GM12878 (cell line): ENCODE results near the gene FLNC. TPM values are rescaled to one million over a fixed set of nuclear protein-coding genes. Genes with fewer than 3 reads are reported as not detected.

Experiments
- ATAC-seq: fragments of 200-7000 bp; cut with Tn5 transposase; 3 replicates; pipeline ENCODE4 v1.9.1; 2020; ENCODE audit warnings: mild to moderate bottlenecking, moderate library complexity
- BruUV-seq: library from RNA; stranded (reverse); fragments of 400-500 nt; replicated peaks from 2 replicates; lab custom pipeline; 2021; lab: Mats Ljungman, UMichigan
- CTCF ChIA-PET: fragments of 300-600 bp; sonication (Branson Sonifier 250); formaldehyde crosslinking; extraction: SDS; loops from one replicate; lab custom pipeline; 2021; ENCODE audit warnings: inconsistent platforms; lab: Yijun Ruan, JAX
- POLR2A ChIA-PET: fragments of 350-600 bp; formaldehyde crosslinking; extraction: SDS; loops from one replicate; lab custom pipeline; 2021; ENCODE audit warnings: inconsistent platforms; lab: Charles Lee
- RAD21 ChIA-PET: fragments of 300-600 bp; sonication (Branson Sonifier 250); formaldehyde crosslinking; loops from one replicate; lab custom pipeline; 2023; ENCODE audit warnings: antibody characterized with exemption; ENCODE audit not compliant: unreplicated experiment; lab: Charles Lee
- SMC1A ChIA-PET: fragments of 300-600 bp; sonication (Branson Sonifier 250); formaldehyde crosslinking; loops from one replicate; lab custom pipeline; 2023; ENCODE audit not compliant: unreplicated experiment, uncharacterized antibody; lab: Charles Lee
- DNase-seq: peaks from one replicate; pipeline ENCODE4 v3.0.0-alpha.2; 2011; ENCODE audit warnings: low read depth, low spot score
- FAIRE-seq: peaks from 3 replicates; lab custom pipeline; 2011; peaks lifted over from hg19 to GRCh38; lab: Jason Lieb, UNC
- H2AFZ ChIP-seq: 2 replicates; pipeline ENCODE4 v1.6.0; 2011; ENCODE audit warnings: low read depth, low read length, control low read depth; ENCODE audit not compliant: control insufficient read depth
- H3K27ac ChIP-seq: 2 replicates; pipeline ENCODE4 v1.5.1; 2011; ENCODE audit warnings: control low read depth; ENCODE audit not compliant: control insufficient read depth, insufficient read depth
- H3K27me3 ChIP-seq, 2 experiments: replicated peaks in 1 of 2; 2 replicates each; pipeline versions ENCODE4 v1.6.0 to v1.6.1; 2011; ENCODE audit warnings: low read length in 1 of 2; ENCODE audit not compliant: control insufficient read depth in 2 of 2, insufficient read depth in 2 of 2
- H3K36me3 ChIP-seq, 2 experiments: 2 replicates each; pipeline ENCODE4 v1.5.1; 2011; ENCODE audit warnings: low read length in 1 of 2; ENCODE audit not compliant: control insufficient read depth in 2 of 2, insufficient read depth in 2 of 2
- H3K4me1 ChIP-seq: 2 replicates; pipeline ENCODE4 v1.6.1; 2011; ENCODE audit warnings: mild to moderate bottlenecking, low read length, moderate library complexity, mixed read lengths; ENCODE audit not compliant: control insufficient read depth, insufficient read depth
- H3K4me2 ChIP-seq: 2 replicates; pipeline ENCODE4 v1.6.0; 2011; ENCODE audit warnings: control low read depth; ENCODE audit not compliant: control insufficient read depth, insufficient read depth
- H3K4me3 ChIP-seq: fragments of 200-600 bp; sonication (generic); 2 replicates; pipeline ENCODE4 v1.5.1; 2016
- H3K79me2 ChIP-seq: 2 replicates; pipeline ENCODE4 v1.6.0; 2011; ENCODE audit warnings: low read length; ENCODE audit not compliant: control insufficient read depth, insufficient read depth
- H3K9ac ChIP-seq: 2 replicates; pipeline ENCODE4 v1.8.0; 2011; ENCODE audit warnings: low read length, control low read depth, mixed read lengths; ENCODE audit not compliant: control insufficient read depth, insufficient read depth
- H3K9me3 ChIP-seq: replicated peaks from 3 replicates; pipeline ENCODE4 v1.5.1; 2011; ENCODE audit warnings: mild to moderate bottlenecking, low read length; ENCODE audit not compliant: control insufficient read depth, insufficient read depth
- H4K20me1 ChIP-seq: 2 replicates; pipeline ENCODE4 v1.6.0; 2011; ENCODE audit not compliant: control insufficient read depth, insufficient read depth
- BACH1 ChIP-seq: fragments of 450-650 bp; IDR thresholded peaks from 2 replicates; pipeline ENCODE4 v1.6.1; 2017; ENCODE audit warnings: mild to moderate bottlenecking, borderline replicate concordance
- BCL3 ChIP-seq: IDR thresholded peaks from 2 replicates; pipeline ENCODE4 v1.6.1; 2011; ENCODE audit warnings: borderline replicate concordance, low read depth, mild to moderate bottlenecking, moderate library complexity, low read length; ENCODE audit not compliant: insufficient read depth, poor library complexity, severe bottlenecking
- BHLHE40 ChIP-seq, 2 experiments: fragments of 450-650 bp in 1 of 2; IDR thresholded peaks; 2 replicates each; pipeline ENCODE4 v1.6.1; 2011 to 2017; ENCODE audit warnings: low read depth in 2 of 2, borderline replicate concordance in 1 of 2, improper control_type of control experiment in 1 of 2, low read length in 1 of 2, mild to moderate bottlenecking in 1 of 2
- DPF2 ChIP-seq: fragments of 450-650 bp; IDR thresholded peaks from 2 replicates; pipeline ENCODE4 v1.6.1; 2017; ENCODE audit warnings: mild to moderate bottlenecking
- HSF1 ChIP-seq: fragments of 150-350 bp; IDR thresholded peaks from 2 replicates; pipeline ENCODE4 v1.6.1; 2014; ENCODE audit warnings: mild to moderate bottlenecking, low read depth, low read length
- NFYA ChIP-seq: IDR thresholded peaks from 2 replicates; pipeline ENCODE4 v1.6.1; 2011; ENCODE audit warnings: low read depth, mild to moderate bottlenecking, low read length, improper control_type of control experiment, borderline replicate concordance
- RBBP5 ChIP-seq: fragments of 200-600 bp; sonication (generic); conservative IDR thresholded peaks from 2 replicates; pipeline ENCODE4 v1.6.1; 2016
- SMARCA5 ChIP-seq: fragments of 450-650 bp; IDR thresholded peaks from 2 replicates; pipeline ENCODE4 v1.6.1; 2017; ENCODE audit warnings: mild to moderate bottlenecking
- TARDBP ChIP-seq: IDR thresholded peaks from 2 replicates; pipeline ENCODE4 v1.6.1; 2016; ENCODE audit warnings: borderline replicate concordance
- TCF7 ChIP-seq: IDR thresholded peaks from 2 replicates; pipeline ENCODE4 v1.6.1; 2014; ENCODE audit warnings: antibody characterized with exemption, borderline replicate concordance
- WGBS: methylation state at CpG from one replicate; pipeline ENCODE4 v1.1.6; 2016; ENCODE audit warnings: low lambda C conversion rate; ENCODE audit not compliant: insufficient replicate concordance, insufficient coverage; ENCODE audit errors: missing lambda C conversion rate; 5-methylcytosine and 5-hydroxymethylcytosine counted together
- in situ Hi-C: fragments of 300-500 bp; cut with MboI; formaldehyde crosslinking; loops from 9 replicates; pipeline ENCODE4 v1.14.3; 2018; ENCODE audit warnings: mixed read lengths
- intact Hi-C: fragments of 100-400 bp; cut with micrococcal nuclease; formaldehyde crosslinking; loops from one replicate; pipeline ENCODE4 v1.14.2; 2022; ENCODE audit not compliant: unreplicated experiment
- polyA plus RNA-seq, 11 experiments: library from polyadenylated mRNA; depleted of rRNA in 4 of 11; unstranded in 6 of 11; stranded (reverse) in 5 of 11; fragments of >200 nt; fragmentation: Nextera tagmentation in 4 of 11; fragmentation: Illumina TruSeq in 1 of 11; extraction: Ambion mirVana in 4 of 11; extraction: Trizol in 1 of 11; gene quantifications; 1 replicate in 1 of 11; 2 replicates in 10 of 11; pipeline versions ENCODE4 v1.2.1 to v1.2.3, GENCODE V29; 2011 to 2016; ENCODE audit warnings: inconsistent platforms in 2 of 11, missing spikeins in 2 of 11, low read depth in 1 of 11
- total RNA-seq, 4 experiments: library from RNA; depleted of rRNA in 3 of 4; stranded (reverse); fragments of >200 nt in 3 of 4; fragmentation: Illumina TruSeq in 1 of 4; extraction: Trizol in 1 of 4; gene quantifications; 2 replicates each; pipeline versions ENCODE4 v1.2.1 to v1.2.3, GENCODE V29; 2013 to 2021

Gene FLNC
- total and polyA plus RNA-seq, 10 of the 15 experiments (the other 5 are each of a cell fraction or from before 2014, with no cell fraction given): 0.01 to 0.21 (median 0.06) TPM; not detected in 3

- H3K27ac ChIP-seq: no peak overlapping the region
- ATAC-seq: no peak
- H2AFZ ChIP-seq: no peak overlapping the region
- H3K36me3 ChIP-seq: no peaks in the 10 kb centered on the region
- H3K4me3 ChIP-seq: no peak overlapping the region
- 0 out of 2 replicates have a peak, but pooled peaks cover 2% of the 10 kb centered on the region for H3K4me1 ChIP-seq
- no TSS peak for BruUV-seq
- no peaks in the 10 kb centered on the region for H3K27me3 ChIP-seq
- SMC1A ChIA-PET: interaction anchor here (1.3 kb wide), 1 partner anchor 11 kb away, joined by 3 read pairs; the partner anchor contains the start of gene ATP6V1F
- CTCF ChIA-PET: interaction anchor here (1.1 to 2.0 kb wide), 4 partner anchors 9 to 12 kb away, joined by 3 to 7 read pairs (median 7); partner anchors contain the start of gene ATP6V1F
- H3K9me3 ChIP-seq: no peaks in the 10 kb centered on the region
- TF ChIP-seq RBBP5: no peak
- TF ChIP-seq BHLHE40 (IDR thresholded peaks at IDR 0.05; ENCODE audit: borderline replicate concordance in 1 of 2, low read depth in 2 of 2, low read length in 1 of 2): no peak
- no peak for TF ChIP-seq TCF7
- no peak for TF ChIP-seq NFYA
- no peak for TF ChIP-seq HSF1
- no peak for TF ChIP-seq TARDBP
- no peak for TF ChIP-seq BACH1
- TF ChIP-seq SMARCA5: no peak
- TF ChIP-seq DPF2: no peak
- no peak for TF ChIP-seq BCL3
- in situ Hi-C loops (no loop called here), intact Hi-C loops (no loop called here)
- H3K4me2 ChIP-seq: no peak overlapping the region
- H3K79me2 ChIP-seq: no peaks in the 10 kb centered on the region
- no peak for FAIRE-seq
- POLR2A ChIA-PET: interaction anchor here (0.6 to 1.4 kb wide), 2 partner anchors 9 to 264 kb away, joined by 3 to 5 read pairs; no protein-coding TSS in a partner anchor
- H4K20me1 ChIP-seq: no peaks in the 10 kb centered on the region
- RAD21 ChIA-PET: no interaction called here
- 86% methylated on average over 20 of the region's 22 CpGs for WGBS
- no peak for DNase-seq
- H3K9ac ChIP-seq: no peak overlapping the region
Observed at GRCh38 chr7:128874140-128875031, 44.2 kb downstream of the FLNC start.
